ENCODE data around the gene THOC3.
"Not testable (repeated sequence)": the region's sequence is repeated elsewhere in the genome, so short reads cannot be mapped to it uniquely, and the experiment has no call there.

DNA sequence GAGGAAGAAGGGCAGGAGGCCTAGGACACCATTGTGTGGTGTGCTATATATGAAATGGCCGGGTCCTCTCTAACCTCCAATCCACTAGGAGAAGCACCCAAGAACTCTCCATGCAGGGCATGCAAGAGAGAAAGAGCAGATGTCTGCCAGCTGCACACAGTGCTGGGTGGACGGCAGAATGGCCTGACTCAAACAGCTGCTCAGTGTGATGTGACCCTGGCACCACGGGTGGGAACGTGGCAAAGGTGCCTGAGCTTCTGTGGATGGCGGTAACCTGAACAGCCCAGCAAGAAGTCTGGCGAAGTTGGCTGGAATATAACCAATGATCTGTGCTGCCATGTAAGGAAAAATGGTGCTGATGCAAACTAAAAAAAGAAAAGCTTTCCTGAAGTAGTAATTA lies 46.2 kb upstream of the THOC3 start:
- TF ChIP-seq POLR2A, CTCF (IDR thresholded peaks at IDR 0.05): not testable (repeated sequence)

Data from vagina (tissue), 2 donors.